ENCODE measurements around the gene PI4KA.
"Not testable (repeated sequence)": the region's sequence is repeated elsewhere in the genome, so short reads cannot be mapped to it uniquely, and the experiment has no call there.

PI4KA gene

DNA sequence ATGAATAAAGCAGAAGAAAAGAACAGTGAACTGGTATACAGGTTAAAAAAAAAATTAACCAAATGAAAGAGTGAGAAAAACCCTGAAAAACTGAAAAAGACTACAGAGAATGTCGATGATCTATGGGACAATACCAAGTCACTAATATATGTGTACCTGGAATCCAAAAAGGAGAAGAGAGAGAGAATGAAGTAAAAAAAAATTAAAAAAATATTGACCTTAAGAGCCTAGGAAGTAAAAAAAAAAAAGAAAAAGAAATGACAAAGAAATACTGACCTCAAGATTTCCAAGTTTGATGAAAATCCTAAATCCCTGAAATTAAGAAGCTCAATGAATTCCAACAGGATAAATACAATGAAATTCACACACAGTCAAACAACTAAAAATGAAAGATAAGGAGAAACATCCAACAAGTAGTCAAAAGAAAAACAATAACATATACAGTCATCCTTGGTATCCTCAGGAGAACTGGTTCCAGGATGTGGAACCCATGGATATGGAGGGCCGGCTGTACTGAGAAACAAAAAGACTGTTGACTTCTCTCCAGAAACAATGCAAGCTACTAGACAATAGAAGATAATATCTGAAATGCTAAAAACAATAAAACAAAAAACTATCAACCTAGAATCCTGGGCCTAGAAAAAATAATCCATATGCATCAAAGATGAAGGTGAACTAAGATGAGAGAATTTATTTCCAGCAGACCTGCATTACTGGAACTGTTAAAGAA lies 118.2 kb downstream of the PI4KA start:
- in situ Hi-C loops (cut with HindIII; ENCODE audit: low sequenced_read_pairs): no loop called here
- H3K4me3 ChIP-seq (ENCODE audit: low read depth, low read length): no peak overlapping the region
- TF ChIP-seq, protein P1, sequence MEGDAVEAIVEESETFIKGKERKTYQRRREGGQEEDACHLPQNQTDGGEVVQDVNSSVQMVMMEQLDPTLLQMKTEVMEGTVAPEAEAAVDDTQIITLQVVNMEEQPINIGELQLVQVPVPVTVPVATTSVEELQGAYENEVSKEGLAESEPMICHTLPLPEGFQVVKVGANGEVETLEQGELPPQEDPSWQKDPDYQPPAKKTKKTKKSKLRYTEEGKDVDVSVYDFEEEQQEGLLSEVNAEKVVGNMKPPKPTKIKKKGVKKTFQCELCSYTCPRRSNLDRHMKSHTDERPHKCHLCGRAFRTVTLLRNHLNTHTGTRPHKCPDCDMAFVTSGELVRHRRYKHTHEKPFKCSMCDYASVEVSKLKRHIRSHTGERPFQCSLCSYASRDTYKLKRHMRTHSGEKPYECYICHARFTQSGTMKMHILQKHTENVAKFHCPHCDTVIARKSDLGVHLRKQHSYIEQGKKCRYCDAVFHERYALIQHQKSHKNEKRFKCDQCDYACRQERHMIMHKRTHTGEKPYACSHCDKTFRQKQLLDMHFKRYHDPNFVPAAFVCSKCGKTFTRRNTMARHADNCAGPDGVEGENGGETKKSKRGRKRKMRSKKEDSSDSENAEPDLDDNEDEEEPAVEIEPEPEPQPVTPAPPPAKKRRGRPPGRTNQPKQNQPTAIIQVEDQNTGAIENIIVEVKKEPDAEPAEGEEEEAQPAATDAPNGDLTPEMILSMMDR (IDR thresholded peaks at IDR 0.05; ENCODE audit: low read depth, low read length): no peak
- DNase-seq (ENCODE audit: low read depth, low spot score): no peak

GRCh38 chr22:20738394-20739089 lies 120.1 kb downstream of the PI4KA start:
- in situ Hi-C loops (cut with HindIII; ENCODE audit: low sequenced_read_pairs): no loop called here
- DNase-seq (ENCODE audit: low read depth, low spot score): no peak

GRCh38 chr22:20736891-20737290 lies 121.7 kb downstream of the PI4KA start:
- in situ Hi-C loops (cut with HindIII; ENCODE audit: low sequenced_read_pairs); H3K4me3 ChIP-seq (ENCODE audit: low read depth, low read length); DNase-seq (ENCODE audit: low read depth, low spot score): not testable (repeated sequence)

More at GRCh38 chr22:20738394-20739089, 120.1 kb downstream of the PI4KA start:
- no peak overlapping the region for H3K4me3 ChIP-seq (ENCODE audit: low read depth, low read length)
- TF ChIP-seq, protein P1 (IDR thresholded peaks at IDR 0.05; ENCODE audit: low read depth, low read length): no peak

- in situ Hi-C loops (cut with HindIII; ENCODE audit: low sequenced_read_pairs): not testable (repeated sequence)
Measured at GRCh38 chr22:20735356-20736162, 123.1 kb downstream of the PI4KA start.

GRCh38 chr22:20732431-20732830 lies 126.2 kb downstream of the PI4KA start:
- in situ Hi-C loops (cut with HindIII; ENCODE audit: low sequenced_read_pairs): not testable (repeated sequence)

More at GRCh38 chr22:20735356-20736162, 123.1 kb downstream of the PI4KA start:
- DNase-seq (ENCODE audit: low read depth, low spot score); H3K4me3 ChIP-seq (ENCODE audit: low read depth, low read length): not testable (repeated sequence)

DNA sequence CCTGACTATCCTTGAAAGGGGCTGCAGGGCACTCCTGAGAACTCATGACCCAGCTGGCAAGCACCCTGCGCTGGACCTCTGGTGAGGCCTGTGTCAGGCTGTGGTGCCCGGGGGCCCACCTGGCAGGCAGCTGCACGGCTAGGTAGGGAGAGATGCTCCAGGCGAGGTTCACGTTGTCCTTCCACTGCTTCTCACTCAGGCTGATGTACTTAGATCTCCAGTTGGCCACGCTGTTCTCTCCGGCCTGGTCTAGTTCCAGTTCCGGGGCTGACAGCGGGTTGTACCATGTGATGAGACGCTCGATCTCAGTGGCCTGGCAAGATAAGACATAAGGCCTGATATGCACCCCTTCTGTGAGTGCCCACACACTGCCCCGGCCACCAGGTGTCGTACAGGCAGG lies 129.4 kb downstream of the PI4KA start:
- TF ChIP-seq, protein P1 (IDR thresholded peaks at IDR 0.05; ENCODE audit: low read depth, low read length): no peak
- in situ Hi-C loops (cut with HindIII; ENCODE audit: low sequenced_read_pairs): no loop called here
- no peak for DNase-seq (ENCODE audit: low read depth, low spot score)
- H3K4me3 ChIP-seq (ENCODE audit: low read depth, low read length): no peak overlapping the region

More at GRCh38 chr22:20732431-20732830, 126.2 kb downstream of the PI4KA start:
- not testable (repeated sequence) for H3K4me3 ChIP-seq (ENCODE audit: low read depth, low read length); DNase-seq (ENCODE audit: low read depth, low spot score)

DNA sequence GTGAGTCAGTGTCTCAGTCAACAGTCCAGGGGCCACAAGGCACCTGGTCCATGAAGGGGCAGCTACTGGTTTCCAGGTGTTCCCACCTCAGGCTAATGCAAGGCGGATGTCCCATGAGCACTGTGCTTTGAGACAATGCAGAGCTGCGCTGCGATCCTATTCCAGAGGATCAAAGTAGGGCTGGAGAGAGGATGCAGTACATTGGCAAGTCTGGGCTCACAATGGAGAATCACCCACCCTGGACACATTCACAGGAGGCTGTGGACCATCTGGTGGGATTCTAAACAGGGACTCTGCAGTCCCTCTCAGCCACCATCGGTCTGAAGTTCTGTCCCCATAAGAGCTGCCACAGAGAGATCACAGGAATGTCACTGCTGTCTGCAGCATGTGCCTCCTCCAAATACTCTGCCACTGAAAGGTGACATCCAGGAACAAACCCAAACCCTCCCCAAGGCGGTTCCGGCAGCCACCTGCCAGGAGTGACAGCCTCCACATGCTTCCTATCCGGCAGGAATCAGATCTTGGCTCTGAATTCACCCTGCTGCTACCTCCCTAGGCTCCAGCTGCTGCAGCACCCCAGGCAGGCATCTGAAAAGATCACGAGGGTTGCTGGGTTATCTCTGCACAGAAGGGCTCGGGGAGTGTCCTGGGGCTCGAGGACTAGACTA lies 130.0 kb downstream of the PI4KA start:
- in situ Hi-C loops (cut with HindIII; ENCODE audit: low sequenced_read_pairs): no loop called here
- no peak for DNase-seq (ENCODE audit: low read depth, low spot score)
- no peak overlapping the region for H3K4me3 ChIP-seq (ENCODE audit: low read depth, low read length)
- TF ChIP-seq, protein P1 (IDR thresholded peaks at IDR 0.05; ENCODE audit: low read depth, low read length): no peak
